Peyer's patch (tissue), 4 donors: ENCODE data around the gene NAA11.

Experiments
- POLR2A ChIP-seq, 2 donors: fragments of 450-650 bp; IDR thresholded peaks; one replicate each; pipeline ENCODE4 v1.5.1; 2017; ENCODE audit warnings: antibody characterized with exemption in 2 of 2, mild to moderate bottlenecking in 2 of 2, moderate library complexity in 2 of 2
- TF ChIP-seq, protein P1 (sequence below), 6 experiments: fragments of 450-650 bp in 4 of 6; fragments of 200-600 bp in 2 of 6; sonication (generic) in 1 of 6; IDR thresholded peaks; one replicate each; pipeline ENCODE4 v1.5.1; 2017 to 2019; ENCODE audit warnings: antibody characterized with exemption in 6 of 6, mild to moderate bottlenecking in 3 of 6, moderate library complexity in 1 of 6

DNA sequence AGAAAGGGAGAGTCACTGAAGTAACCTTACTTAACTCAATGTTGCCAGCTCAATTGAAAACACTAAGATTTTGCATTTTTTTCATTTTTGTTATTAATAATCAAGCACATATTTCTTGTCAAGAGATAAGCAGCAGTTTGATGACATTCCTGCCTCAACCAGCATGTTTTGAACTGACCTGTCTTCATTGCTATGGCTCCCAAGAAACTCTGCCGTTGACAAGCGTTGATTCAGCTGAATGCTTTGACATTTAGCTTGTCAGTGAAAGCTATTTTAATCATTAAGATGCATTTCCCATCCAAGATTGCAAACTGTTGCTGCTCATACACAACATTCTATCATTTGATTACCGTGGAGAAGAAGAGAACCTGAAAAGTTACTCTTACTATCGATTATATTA is 5.9 kb downstream of the NAA11 start:
- TF ChIP-seq, protein P1, sequence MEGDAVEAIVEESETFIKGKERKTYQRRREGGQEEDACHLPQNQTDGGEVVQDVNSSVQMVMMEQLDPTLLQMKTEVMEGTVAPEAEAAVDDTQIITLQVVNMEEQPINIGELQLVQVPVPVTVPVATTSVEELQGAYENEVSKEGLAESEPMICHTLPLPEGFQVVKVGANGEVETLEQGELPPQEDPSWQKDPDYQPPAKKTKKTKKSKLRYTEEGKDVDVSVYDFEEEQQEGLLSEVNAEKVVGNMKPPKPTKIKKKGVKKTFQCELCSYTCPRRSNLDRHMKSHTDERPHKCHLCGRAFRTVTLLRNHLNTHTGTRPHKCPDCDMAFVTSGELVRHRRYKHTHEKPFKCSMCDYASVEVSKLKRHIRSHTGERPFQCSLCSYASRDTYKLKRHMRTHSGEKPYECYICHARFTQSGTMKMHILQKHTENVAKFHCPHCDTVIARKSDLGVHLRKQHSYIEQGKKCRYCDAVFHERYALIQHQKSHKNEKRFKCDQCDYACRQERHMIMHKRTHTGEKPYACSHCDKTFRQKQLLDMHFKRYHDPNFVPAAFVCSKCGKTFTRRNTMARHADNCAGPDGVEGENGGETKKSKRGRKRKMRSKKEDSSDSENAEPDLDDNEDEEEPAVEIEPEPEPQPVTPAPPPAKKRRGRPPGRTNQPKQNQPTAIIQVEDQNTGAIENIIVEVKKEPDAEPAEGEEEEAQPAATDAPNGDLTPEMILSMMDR (IDR thresholded peaks at IDR 0.05) = no peak
- TF ChIP-seq POLR2A (IDR thresholded peaks at IDR 0.05) = no peak
